ENCODE results near the gene IL1RL1. TPM values are rescaled to one million over a fixed set of nuclear protein-coding genes. Genes with fewer than 3 reads are reported as not detected.

IL1RL1 gene
- total RNA-seq, 1 donor from 2014 or later, result 0.27 TPM

DNA sequence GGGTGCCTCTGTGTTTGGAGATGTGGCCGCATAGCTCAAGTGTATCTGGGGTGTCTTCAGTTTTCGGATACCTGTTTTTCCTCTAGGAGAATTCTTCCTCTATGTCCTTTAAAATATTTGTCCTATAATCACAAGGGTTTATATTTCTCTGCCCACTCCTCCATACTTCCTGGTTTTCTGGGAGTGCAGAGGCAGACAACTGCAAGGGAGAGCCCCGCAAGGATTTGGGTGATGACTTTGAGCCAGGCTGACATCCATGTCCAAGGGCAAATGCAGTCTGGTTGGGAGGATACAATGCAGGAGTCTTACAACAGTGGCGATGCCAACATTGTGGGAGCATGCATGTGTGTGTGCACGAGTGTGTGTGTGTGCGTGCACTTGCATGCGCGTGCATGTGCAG is 2.1 kb downstream of the IL1RL1 start:
- H3K4me1 Mint-ChIP-seq (ENCODE audit: low read depth, unreplicated experiment), result peaks cover 24% of the 10 kb centered on the region
- no peak overlapping the region for H3K4me3 Mint-ChIP-seq (ENCODE audit: unreplicated experiment)
- H3K4me2 ChIP-seq (ENCODE audit: low read length), result peak overlapping the region; percentile 54
- H3K9me3 ChIP-seq (ENCODE audit: insufficient read depth, low read depth, low read length), result no peaks in the 10 kb centered on the region
- no peaks in the 10 kb centered on the region for H3K79me2 ChIP-seq (ENCODE audit: insufficient read depth, low read length)
- no peaks in the 10 kb centered on the region for H3K27me3 ChIP-seq (ENCODE audit: insufficient read depth, low read length)
- peaks cover 18% of the 10 kb centered on the region for H3K4me1 ChIP-seq (ENCODE audit: insufficient read depth, low read length)
- no peak overlapping the region for H3K4me3 ChIP-seq (ENCODE audit: insufficient read depth, low read depth, low read length)
- TF ChIP-seq, protein P1, sequence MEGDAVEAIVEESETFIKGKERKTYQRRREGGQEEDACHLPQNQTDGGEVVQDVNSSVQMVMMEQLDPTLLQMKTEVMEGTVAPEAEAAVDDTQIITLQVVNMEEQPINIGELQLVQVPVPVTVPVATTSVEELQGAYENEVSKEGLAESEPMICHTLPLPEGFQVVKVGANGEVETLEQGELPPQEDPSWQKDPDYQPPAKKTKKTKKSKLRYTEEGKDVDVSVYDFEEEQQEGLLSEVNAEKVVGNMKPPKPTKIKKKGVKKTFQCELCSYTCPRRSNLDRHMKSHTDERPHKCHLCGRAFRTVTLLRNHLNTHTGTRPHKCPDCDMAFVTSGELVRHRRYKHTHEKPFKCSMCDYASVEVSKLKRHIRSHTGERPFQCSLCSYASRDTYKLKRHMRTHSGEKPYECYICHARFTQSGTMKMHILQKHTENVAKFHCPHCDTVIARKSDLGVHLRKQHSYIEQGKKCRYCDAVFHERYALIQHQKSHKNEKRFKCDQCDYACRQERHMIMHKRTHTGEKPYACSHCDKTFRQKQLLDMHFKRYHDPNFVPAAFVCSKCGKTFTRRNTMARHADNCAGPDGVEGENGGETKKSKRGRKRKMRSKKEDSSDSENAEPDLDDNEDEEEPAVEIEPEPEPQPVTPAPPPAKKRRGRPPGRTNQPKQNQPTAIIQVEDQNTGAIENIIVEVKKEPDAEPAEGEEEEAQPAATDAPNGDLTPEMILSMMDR (IDR thresholded peaks at IDR 0.05; ENCODE audit: insufficient read depth, low read depth, low read length), result no peak
- TF ChIP-seq EZH2 (IDR thresholded peaks at IDR 0.05; ENCODE audit: insufficient read depth, low read length), result no peak
- no peaks in the 10 kb centered on the region for H3K36me3 Mint-ChIP-seq (ENCODE audit: low read depth, unreplicated experiment)
- H3K36me3 ChIP-seq (ENCODE audit: insufficient read depth, low read length), result no peaks in the 10 kb centered on the region
- peak overlapping the region; percentile 49 for H3K27ac ChIP-seq (ENCODE audit: low read depth, low read length)
- no peak for DNase-seq (ENCODE audit: low read depth)
- no peak overlapping the region for H3K27ac Mint-ChIP-seq (ENCODE audit: unreplicated experiment)
- peak overlapping the region; percentile 32 for H3K9ac ChIP-seq (ENCODE audit: low read length)
- peaks cover 2% of the 10 kb centered on the region for H3K9me3 Mint-ChIP-seq (ENCODE audit: unreplicated experiment)
- H3K27me3 Mint-ChIP-seq (ENCODE audit: low read depth, unreplicated experiment), result no peaks in the 10 kb centered on the region
- no peaks in the 10 kb centered on the region for H4K20me1 ChIP-seq (ENCODE audit: insufficient read depth, low read length)
- FAIRE-seq, result no peak
- H2AFZ ChIP-seq (ENCODE audit: low read depth, low read length), result no peak overlapping the region

DNA sequence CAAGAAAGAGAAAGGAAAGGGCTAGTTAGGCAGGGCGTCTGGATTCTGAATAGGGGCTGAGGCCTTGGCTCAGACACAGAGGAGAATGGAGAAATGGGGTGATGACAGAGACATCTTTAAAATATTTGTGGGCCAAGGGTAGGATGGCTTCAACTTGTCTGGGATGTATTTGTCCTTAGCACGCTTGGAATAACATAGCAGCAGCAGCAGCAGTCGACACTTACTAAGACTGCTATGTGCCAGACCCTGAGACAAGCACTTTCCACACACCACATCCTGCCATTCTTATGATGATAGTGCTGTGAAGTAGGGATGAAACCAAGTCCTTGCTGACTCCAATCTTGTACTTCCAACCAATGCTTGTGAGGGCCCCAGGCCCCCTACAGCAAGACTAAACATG is 2.6 kb downstream of the IL1RL1 start:
- no peak overlapping the region for H3K4me3 ChIP-seq (ENCODE audit: insufficient read depth, low read depth, low read length)
- Mint-ChIP-seq H3K9me3 (ENCODE audit: unreplicated experiment) (peaks cover 2% of the 10 kb centered on the region), H3K4me1 (ENCODE audit: low read depth, unreplicated experiment) (peaks cover 24% of the 10 kb centered on the region), H3K27me3 (ENCODE audit: low read depth, unreplicated experiment) (no peaks in the 10 kb centered on the region), H3K36me3 (ENCODE audit: low read depth, unreplicated experiment) (no peaks in the 10 kb centered on the region), H3K27ac (ENCODE audit: unreplicated experiment) (no peak overlapping the region), H3K4me3 (ENCODE audit: unreplicated experiment) (no peak overlapping the region)
- no peak overlapping the region for H3K27ac ChIP-seq (ENCODE audit: low read depth, low read length)
- FAIRE-seq (no peak), DNase-seq (ENCODE audit: low read depth) (no peak)
- H4K20me1 ChIP-seq (ENCODE audit: insufficient read depth, low read length), result no peaks in the 10 kb centered on the region
- H2AFZ ChIP-seq (ENCODE audit: low read depth, low read length), result no peak overlapping the region
- H3K4me1 ChIP-seq (ENCODE audit: insufficient read depth, low read length), result peaks cover 18% of the 10 kb centered on the region
- no peaks in the 10 kb centered on the region for H3K27me3 ChIP-seq (ENCODE audit: insufficient read depth, low read length)
- TF ChIP-seq, protein P1 (IDR thresholded peaks at IDR 0.05; ENCODE audit: insufficient read depth, low read depth, low read length), result no peak
- TF ChIP-seq EZH2 (IDR thresholded peaks at IDR 0.05; ENCODE audit: insufficient read depth, low read length), result no peak
- H3K36me3 ChIP-seq (ENCODE audit: insufficient read depth, low read length), result no peaks in the 10 kb centered on the region
- H3K4me2 ChIP-seq (ENCODE audit: low read length), result peak overlapping the region; percentile 54
- no peak overlapping the region for H3K9ac ChIP-seq (ENCODE audit: low read length)
- H3K79me2 ChIP-seq (ENCODE audit: insufficient read depth, low read length), result no peaks in the 10 kb centered on the region
- no peaks in the 10 kb centered on the region for H3K9me3 ChIP-seq (ENCODE audit: insufficient read depth, low read depth, low read length)

DNA sequence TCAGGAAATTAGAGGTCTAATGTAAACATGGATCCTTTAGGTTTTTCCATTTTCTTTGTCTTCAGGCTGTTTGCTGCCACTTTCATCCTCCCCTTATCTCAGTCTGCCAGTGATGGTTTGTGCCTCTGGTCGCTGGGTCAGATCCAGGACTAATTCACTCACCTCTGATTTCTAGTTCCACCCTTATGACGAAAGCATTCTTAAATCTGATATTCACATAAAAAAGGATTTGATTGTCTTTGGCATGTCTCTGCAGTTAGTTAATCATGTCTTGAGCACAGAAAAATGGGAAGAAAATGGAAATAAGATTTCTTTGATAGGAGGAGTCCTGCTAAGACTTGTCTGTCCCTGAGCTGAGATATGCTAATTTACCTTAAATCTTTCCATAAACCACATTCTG is 4.6 kb downstream of the IL1RL1 start:
- DNase-seq (ENCODE audit: low read depth) (no peak), FAIRE-seq (no peak)
- H4K20me1 ChIP-seq (ENCODE audit: insufficient read depth, low read length), result no peaks in the 10 kb centered on the region
- no peak overlapping the region for H3K27ac ChIP-seq (ENCODE audit: low read depth, low read length)
- Mint-ChIP-seq H3K4me1 (ENCODE audit: low read depth, unreplicated experiment) (peaks cover 24% of the 10 kb centered on the region), H3K4me3 (ENCODE audit: unreplicated experiment) (no peak overlapping the region), H3K27me3 (ENCODE audit: low read depth, unreplicated experiment) (no peaks in the 10 kb centered on the region), H3K27ac (ENCODE audit: unreplicated experiment) (no peak overlapping the region), H3K36me3 (ENCODE audit: low read depth, unreplicated experiment) (no peaks in the 10 kb centered on the region), H3K9me3 (ENCODE audit: unreplicated experiment) (peaks cover 2% of the 10 kb centered on the region)
- TF ChIP-seq, protein P1 (IDR thresholded peaks at IDR 0.05; ENCODE audit: insufficient read depth, low read depth, low read length), result no peak
- no peaks in the 10 kb centered on the region for H3K79me2 ChIP-seq (ENCODE audit: insufficient read depth, low read length)
- H3K9me3 ChIP-seq (ENCODE audit: insufficient read depth, low read depth, low read length), result no peaks in the 10 kb centered on the region
- H3K4me1 ChIP-seq (ENCODE audit: insufficient read depth, low read length), result peaks cover 18% of the 10 kb centered on the region
- no peak overlapping the region for H3K4me2 ChIP-seq (ENCODE audit: low read length)
- no peaks in the 10 kb centered on the region for H3K36me3 ChIP-seq (ENCODE audit: insufficient read depth, low read length)
- no peaks in the 10 kb centered on the region for H3K27me3 ChIP-seq (ENCODE audit: insufficient read depth, low read length)
- H3K9ac ChIP-seq (ENCODE audit: low read length), result no peak overlapping the region
- no peak overlapping the region for H3K4me3 ChIP-seq (ENCODE audit: insufficient read depth, low read depth, low read length)
- no peak overlapping the region for H2AFZ ChIP-seq (ENCODE audit: low read depth, low read length)
